HG03520 (cell line): ENCODE measurements around the gene ENOX1.

ENCODE experiments used
- ATAC-seq: cut with Tn5 transposase; IDR thresholded peaks from one replicate; pipeline ENCODE4 v1.9.1; 2021; ENCODE audit warnings: mild to moderate bottlenecking, moderate library complexity; ENCODE audit not compliant: unreplicated experiment

Gene ENOX1

DNA sequence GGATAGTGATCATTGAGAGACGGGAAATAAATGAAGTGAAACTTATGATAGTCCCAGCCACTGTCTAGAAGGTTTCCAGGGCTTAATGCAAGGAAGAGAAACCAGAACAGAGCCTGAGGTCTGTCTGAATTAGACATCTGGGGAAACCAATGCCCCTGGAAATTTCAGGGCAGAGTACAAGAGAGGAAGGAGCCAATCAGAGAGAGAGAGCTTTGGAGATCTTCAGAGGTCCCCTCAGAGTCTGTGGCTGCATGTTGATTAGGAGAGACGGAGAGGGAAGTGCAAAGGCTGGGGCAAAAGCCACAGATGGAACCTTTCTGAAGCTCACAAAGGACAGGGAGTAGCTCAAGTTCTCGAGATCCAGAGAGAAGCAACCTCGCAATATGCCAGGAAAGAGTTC, 385.4 kb downstream of the ENOX1 start:
- no peak for ATAC-seq

DNA sequence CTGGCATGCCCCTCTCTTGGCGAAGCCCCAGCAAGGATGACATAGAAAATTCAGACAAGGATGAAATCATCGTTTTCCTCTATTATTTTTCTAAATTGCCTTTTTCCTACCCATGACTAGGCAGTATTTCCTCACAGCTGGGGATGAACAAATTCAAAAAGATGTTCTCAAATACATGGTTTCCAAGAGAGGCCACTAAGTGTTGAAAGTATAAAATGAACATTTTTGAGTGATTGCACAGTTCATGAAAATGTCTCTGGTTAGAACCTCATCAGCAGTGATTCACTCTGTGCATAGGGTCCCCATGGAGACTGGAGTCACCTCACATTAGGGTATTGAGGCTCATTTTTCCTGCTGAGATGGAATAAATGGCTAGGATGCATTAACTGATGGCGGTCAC, 389.7 kb downstream of the ENOX1 start:
- no peak for ATAC-seq

DNA sequence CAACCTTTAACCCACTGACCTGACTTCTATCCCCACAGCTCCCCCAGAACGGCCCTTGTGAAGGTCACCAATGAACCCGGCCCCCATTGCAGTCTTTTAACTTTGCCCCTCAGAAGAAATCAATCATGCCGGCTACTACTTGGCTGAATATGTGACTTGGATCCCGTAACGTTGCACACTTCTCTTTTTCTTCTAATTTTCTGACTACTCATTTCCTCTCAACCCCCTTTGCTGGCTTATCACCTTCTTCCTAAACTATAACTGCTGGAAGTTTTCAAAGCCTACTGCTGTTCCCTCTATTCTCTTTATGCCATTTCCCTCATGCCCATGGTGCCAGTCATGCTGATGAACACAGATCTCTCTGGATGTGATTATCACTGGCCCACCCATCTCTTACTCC, 395.7 kb downstream of the ENOX1 start:
- ATAC-seq: peak; percentile 22

DNA sequence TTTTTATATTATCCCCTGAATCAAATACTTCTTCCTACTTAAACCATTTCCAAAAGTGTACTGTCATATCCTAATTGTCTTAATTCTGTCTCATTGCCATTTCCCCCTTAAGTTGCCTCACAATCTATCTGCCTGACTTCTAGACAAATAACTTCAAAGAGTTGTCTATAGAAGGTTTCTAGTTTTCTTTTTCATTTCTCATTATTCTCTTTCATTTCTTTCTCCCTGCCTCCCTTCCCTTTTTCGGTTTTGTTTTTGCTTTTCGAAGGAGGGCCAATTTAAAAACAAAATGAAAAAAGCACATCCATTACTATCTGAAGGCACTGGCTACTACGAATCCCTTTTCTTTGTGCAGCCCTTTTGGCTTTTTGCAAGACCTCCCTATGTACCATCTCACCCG, 396.2 kb downstream of the ENOX1 start:
- peak; percentile 70 for ATAC-seq

DNA sequence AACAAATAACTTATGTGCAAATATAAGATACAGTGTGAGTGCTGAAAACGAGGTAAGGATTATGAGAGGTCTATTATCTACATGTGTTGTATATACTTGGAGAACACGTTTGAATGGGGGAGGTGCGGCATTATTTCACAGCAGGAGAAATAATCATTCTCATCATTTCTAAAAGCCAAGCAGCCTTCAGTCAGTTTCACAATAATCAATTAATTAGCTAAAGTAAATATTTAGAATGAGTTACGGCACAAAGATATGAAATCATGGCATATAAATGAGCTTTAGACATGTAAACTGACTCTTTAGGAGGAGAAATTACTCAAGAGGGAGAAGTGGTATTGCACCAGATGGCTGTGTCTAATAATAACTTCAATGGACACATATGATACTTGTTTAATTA, 396.8 kb downstream of the ENOX1 start:
- no peak for ATAC-seq

DNA sequence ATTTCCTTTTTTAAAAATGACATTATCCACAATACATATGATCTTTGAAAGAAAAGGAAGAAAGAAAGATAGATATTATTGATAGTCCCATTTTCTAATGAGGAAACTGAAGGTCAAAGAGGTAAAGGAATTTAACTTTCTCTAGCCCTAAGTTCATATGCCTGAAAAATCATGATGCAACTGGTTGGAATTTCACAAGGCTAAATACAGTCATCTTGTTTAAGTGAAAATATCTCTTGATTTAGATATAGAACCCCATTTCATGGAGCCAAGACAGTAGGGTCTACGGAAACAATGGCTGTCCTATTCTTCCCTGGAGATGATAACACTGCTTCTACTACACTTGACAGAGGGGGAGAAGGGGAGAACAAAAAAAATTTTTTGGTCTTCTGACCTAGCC, 397.2 kb downstream of the ENOX1 start:
- ATAC-seq: no peak

DNA sequence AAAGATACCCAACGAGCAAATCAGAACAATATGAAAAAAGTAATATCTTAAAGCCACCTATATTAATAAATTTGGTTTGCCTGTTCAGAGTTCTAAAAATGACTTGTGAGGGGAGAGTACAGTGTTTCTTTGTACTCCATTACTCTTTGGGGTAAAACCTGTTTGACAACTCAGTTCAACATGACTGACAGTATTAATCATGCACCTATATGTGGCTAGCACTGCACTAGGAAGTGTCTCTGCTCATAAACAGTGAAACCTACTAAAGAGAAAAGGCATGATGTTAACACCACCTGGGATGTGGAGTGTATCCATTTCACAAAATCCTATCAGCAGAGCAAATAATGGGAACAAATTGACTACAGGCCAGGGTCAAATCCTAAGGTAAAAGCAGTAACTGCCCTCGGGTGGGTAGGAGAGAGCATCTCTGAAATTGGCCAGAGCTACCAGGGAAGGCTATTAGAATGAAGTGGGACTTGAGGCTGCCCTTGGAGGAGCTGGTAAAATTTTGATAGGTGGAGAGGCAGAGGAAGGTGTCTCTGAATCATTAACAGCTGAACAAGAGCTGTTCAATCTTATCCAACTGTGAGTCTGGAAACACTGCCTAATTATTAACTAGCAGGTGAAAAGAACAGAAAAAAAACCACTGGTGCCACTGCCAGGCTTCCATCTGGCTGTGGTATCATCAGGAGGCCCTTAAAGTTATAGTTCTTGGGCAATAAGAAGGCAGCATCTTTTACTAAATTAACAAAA, 398.3 kb downstream of the ENOX1 start:
- ATAC-seq: no peak

DNA sequence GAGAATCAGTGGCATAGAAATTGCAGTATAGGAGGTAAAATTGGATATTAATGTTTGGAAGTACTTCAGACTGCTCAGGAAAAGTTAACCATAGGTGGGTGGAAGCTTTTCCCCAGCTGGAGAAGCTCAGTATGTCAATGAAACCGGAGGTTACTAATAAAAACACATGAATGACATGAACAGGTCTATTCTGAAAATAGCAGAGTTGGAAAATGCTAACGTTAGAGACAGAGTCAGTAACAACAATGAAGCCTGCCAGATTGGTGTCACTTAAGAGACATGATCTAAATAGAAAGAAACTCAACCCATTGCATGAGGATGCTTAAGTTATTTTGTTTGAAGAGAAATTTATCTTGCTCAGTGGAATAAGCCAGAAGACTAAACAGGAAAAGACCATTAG, 398.9 kb downstream of the ENOX1 start:
- ATAC-seq: no peak

DNA sequence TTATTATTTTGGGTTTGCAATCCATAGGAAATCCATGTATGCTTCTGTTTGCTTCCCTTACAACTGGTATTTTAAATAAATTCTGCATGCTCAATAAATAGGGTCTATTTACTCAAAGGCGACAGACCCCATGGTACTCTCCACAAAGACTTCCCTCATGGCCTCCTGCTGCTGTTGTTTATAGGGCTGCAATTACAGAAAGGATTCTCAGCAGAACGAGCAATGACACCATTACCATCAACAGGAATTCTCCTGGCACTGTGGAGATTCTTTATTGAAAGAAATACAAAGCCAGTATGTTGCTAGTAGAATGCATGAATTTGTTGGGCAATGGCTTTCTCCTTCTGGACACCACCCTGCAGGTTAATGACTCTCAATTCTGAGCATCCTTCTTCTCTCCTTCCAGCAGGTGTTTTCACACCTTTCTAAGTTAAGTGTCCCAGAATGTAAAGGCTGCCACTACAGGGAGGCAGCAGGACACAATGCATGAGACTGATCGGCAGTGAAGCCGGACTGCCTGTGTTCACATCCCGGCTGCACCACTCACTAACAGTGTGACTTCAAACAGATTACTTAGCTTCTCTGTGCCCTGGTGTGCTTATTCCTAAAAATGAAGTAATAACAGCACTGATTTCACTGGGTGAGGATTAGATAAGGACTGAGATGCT, 403.1 kb downstream of the ENOX1 start:
- ATAC-seq: no peak

DNA sequence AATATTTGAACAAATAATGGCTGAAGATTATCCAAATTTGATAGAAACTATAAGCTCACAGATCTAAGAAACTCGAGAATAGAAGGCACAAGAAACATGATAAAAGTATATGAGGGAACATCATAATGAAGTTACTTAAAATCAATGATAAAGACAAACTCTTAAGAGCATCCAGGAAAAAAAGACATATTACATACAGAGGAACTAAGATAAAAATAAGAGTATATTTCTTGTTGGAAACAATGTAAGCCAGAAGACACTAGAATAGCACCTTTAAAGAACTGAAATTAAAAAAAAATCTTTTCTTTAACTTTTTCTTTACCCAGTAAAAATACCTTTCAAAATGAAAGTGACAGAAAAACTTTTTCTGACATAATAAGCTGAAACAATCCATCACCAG, 407.0 kb downstream of the ENOX1 start:
- no peak for ATAC-seq

DNA sequence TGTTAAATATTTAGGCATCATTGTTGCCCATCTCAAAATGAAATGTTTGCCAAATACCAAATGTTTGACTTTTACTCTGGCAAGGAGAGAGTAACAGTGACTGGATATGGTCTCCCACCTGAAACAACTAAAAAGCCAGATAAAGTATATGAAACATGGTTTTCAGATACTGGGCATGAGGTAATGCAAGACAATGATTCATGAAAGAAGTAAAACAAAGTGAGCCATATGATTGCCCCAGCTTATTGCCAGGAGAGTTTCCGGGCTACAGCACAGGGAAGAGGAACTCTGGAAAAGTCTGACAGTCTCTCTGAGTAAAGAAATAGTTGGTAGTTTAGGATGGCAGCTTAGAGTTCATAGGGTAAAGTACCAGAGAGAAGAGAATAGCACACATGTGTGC, 408.8 kb downstream of the ENOX1 start:
- no peak for ATAC-seq

DNA sequence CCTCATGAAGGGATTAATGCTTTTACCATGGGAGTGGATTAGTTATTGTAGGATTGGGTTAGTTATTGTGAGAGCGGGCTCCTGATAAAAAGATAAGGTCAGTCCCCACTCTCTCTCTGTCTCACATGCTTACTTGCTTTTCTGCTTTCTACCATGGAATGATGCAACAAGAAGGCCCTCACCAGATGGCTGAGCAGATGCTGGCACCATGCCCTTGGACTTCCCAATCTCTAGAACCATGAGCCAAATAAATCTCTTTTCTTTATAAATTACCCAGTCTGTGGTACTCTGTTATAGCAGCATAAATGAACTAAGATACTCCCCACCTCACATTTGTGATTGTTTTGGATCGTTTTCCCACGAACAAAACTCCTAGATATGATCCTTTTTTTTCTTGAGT, 409.6 kb downstream of the ENOX1 start:
- no peak for ATAC-seq

DNA sequence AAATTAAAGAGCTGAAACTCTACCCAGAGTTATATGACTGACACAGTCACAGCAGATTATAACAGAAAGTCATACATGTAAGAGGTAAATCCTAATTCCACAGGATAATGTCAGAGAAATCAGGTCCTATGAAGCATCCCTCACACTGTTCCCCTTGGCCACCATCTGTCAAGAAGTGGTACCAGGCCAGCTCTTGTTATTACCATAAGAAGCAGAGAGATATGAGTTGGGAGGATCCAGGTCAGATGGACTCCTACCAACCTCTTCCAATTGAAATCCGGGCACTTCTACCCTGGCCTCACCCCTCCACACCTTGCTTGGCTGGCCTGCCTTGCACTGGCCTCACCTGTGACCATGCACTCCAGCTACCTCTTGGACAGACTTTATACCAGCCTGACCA, 410.2 kb downstream of the ENOX1 start:
- no peak for ATAC-seq

DNA sequence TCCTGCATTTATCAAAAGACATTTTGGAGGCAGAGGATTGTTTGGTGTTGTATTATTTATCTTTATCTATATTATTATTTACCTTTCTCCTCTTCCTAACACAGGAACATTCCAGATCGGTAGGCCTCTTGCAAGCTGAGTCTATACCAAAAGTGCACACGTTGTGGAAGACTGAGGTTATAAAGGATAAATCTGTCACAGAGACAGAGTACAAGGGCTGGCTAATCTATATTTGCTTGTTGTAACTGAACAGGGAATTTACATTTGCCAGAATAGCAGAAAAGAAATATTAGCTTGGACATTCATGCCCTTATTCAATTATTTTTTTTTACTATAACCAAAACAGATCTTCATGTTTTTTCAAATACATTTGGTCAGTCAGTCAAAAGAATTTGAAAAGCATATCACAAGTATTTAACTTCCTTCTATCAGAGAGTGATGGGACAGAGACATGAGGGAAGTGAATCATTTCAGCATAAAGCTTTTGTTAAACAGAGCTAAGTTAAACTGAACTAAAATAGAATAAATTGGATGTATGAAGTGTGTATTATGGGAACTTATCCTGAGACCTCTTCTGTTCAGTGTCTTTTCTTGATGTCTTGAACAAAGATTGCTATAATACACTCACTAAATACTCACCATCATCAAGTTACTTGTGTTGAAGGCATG, 410.8 kb downstream of the ENOX1 start:
- ATAC-seq: no peak

DNA sequence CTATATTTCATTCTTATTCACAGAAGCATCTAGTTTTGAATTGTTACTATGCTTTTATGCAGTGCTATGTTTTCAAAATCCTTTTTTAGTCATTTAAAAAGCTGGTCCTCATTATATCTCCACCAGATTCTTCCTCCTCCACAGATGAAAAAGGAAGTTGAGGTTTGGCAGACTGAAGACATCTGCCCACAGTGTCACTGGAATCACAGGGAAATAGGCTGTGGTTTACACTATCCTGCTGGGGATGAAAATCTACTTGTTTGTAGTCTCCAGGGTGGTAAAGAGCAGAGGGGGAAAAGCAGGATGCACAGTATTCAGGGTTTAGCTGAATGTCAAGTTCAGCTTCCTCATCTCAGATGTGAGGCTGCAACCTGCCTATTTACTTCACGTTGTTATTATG, 412.2 kb downstream of the ENOX1 start:
- no peak for ATAC-seq

DNA sequence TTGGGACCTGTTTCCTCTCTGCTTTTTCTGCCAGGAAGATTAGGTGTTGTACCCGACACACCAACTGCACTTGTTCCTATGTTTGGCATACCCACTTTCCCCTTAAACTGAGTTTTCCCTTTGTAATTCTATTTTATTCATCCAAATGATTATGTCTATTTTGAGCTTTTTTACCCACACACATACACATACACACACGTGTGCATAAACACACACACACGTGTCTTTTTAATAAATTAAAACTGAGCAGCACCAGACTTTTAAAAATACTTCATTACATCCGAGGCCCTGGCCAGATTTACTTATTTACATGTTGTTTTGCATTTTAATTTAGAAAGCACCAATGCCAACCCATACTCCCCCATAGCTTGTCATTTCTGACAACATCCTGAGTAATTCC, 413.4 kb downstream of the ENOX1 start:
- ATAC-seq: no peak

DNA sequence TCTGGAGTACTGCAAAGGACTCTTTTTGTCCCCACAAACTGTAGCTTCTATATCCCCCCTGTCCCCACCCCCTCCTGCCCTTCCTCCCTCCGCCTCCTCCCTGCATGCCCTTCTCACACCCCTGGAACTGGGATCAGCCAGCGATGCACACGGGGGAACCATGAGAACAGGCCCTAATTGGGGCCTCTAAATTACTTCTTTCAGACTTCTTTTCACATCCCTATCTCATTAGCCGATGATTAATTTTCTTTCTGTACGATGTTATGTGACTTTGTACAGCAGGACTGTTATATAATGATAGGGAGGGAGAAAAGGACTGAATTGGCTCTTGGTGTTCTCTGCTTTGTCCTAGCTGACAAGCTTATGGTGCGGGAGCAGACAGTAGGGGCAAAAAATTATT, 415.9 kb downstream of the ENOX1 start:
- ATAC-seq: no peak

DNA sequence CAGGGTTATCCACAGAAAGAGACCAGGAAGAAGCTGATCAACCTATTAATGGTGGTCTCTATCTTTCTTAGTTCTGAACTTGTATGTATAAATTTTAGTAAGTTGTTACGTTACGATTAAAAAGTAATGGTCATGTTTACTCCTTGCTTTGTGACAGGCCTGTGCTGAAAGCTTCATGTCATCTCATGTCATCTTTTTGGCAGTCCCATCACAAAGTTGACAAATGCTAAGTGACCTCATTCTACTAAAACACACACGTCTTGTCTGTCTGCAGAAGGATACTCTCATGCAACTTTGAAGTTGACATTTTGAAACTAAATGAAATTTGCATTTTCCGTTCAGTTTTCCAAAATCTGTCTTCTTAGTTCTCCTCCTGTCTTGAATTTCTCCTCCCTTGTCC, 417.5 kb downstream of the ENOX1 start:
- ATAC-seq: no peak

DNA sequence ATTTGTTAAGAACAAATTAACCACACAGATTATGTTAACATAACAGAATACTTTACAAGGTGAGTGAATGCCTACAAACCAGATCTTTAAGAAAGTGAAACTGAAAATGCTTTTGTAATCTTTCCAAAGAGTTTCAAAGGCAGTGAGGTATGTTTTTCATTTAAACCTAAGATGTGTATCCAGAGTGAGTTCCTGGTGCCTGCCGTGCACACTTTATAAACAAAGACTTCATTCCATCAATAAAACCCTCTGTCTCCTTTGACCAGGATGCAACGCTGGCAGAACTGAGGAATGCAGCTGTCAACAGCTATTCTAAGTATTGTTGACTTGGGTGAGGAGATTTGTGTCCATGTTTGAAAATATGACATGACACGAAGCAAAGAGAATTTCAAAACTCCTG, 418.8 kb downstream of the ENOX1 start:
- ATAC-seq: no peak

DNA sequence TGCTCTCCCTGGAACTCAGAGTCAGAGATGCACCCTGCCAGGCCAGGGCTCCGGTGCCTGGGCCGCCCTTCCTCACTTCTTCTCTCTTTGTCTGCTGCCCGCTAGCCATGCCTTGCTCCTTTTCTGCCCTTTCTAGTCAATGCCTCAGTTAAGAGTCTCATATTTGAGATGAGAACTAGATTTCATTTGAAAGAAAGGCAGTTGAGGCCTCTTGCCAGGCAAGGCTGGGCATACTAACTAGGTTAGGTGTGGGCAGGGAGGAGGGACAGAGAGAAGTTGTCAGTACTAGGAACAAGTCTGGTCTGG, 421.8 kb downstream of the ENOX1 start:
- ATAC-seq: no peak

DNA sequence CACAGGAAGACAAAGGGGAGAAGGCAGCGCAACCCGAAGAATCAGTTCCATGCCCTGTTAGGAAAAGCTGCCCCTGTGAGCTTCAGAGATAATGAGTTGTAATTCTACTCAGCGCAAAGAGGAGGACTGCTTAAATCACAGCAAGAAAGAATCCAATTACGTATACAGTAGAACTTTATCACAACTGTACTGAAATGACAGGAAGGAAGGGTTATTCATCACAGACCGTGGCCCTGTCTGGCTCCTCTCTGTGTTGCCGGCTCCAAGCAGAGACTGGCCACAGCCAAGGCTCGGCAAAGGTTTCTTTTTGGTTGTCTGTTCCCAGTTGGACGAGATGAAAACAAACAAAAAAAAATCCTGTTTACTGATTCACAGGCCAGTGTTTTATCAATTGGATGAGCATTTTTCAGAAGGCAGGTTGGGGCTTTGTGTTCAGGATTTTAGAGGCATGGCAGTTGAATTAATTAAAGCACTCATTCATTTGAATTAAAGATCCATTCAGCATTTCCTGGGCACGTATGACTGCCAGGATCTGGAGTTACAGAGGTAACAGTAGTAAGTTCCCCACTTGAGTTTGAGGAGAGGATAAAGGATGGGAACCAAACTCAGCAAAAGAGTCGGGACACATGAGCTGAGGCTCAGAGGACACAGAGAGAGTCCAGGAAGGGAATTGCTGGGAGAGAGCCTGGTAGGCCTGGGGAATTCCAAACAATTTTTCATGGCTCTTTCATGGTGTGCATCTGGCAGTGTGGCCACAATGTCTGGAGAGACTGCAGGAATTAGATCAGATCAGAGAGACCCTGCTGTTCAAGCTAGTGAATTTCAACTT, 422.3 kb downstream of the ENOX1 start:
- ATAC-seq: no peak
